Cerebellar nuclear complex (tissue), 1 donor: ENCODE results near the gene NSMCE1.

ENCODE experiments used
- DNase-seq, 2 experiments: peaks; one replicate each; lab custom pipeline; 2025; lab: John Stamatoyannopoulos, UW

NSMCE1 gene

DNA sequence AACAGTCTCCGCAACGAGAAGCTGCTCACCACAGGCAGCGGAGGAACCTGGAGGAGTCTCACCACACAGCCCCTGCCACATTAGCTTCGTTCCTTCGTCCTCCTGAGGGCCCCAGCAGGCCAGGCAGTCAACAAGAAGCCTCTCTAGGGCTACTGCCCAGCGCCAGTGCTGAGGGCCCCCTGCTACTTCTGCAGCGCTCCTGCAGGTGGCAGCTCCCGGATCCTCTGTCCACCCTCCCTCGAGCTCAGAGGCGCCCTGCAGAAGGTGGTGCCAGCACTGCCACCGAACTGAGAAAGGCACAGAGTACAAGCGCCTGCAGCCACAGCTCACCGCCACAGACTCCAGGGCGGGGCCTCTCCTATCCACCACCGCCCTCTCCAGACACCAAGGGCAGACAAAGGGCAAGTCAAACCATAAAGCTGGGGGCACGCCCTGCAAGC, 38.0 kb downstream of the NSMCE1 start:
- DNase-seq, result no peak

DNA sequence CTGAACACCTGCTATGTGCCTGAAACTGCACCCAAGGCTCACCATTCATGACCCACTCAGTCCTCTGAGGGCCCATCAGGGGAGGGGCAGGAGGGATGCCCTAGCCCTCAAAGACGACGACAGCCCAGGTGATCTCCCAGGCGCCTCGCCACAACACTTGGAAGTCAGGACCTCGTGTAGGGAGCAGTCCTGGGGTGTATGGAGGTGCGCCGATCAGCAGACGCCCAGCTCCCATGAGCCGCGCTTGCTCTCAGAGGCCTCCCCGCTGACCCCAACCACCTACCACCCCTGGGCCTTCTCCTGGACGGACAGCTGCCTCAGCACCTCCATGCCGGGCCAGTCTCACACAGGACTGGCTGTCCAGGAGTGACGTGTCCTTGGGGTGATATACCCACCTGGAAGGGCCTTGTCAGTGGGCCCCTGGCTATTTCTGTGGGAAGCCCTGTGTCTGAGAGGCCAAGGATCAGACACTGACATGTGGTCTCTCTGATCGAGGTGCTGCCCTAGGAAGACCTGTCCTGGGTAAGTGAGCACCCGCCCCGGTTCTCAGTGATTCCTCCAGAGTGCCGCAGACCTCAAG, 38.6 kb downstream of the NSMCE1 start:
- DNase-seq, result no peak

- DNase-seq, result no peak
Observed at GRCh38 chr16:27228621-27229501, 39.7 kb downstream of the NSMCE1 start.

DNA sequence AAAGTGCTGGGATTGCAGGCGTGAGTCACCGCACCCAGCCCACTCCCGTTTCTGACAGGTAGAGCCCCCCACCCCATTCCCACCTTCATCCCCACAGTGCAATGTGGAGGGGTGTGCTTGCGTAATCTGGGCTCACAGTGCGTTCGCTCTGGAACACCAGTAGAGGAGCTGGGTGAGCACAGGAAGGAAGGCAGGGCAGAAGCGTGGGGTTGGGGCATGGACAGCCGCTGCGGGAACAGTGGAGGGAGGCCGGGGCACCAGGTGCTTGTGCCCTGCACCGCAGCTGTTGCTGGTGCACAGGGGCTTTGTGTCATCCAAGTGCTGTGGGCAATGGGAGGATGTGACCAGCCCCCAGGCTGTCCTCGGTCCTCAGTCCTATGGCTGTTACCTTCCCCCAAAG, 40.5 kb downstream of the NSMCE1 start:
- no peak for DNase-seq

GRCh38 chr16:27226976-27227705, 41.4 kb downstream of the NSMCE1 start:
- no peak for DNase-seq

- DNase-seq, result no peak
Observed at GRCh38 chr16:27226476-27226875, 42.1 kb downstream of the NSMCE1 start.

GRCh38 chr16:27225536-27226360, 42.8 kb downstream of the NSMCE1 start:
- no peak for DNase-seq

DNA sequence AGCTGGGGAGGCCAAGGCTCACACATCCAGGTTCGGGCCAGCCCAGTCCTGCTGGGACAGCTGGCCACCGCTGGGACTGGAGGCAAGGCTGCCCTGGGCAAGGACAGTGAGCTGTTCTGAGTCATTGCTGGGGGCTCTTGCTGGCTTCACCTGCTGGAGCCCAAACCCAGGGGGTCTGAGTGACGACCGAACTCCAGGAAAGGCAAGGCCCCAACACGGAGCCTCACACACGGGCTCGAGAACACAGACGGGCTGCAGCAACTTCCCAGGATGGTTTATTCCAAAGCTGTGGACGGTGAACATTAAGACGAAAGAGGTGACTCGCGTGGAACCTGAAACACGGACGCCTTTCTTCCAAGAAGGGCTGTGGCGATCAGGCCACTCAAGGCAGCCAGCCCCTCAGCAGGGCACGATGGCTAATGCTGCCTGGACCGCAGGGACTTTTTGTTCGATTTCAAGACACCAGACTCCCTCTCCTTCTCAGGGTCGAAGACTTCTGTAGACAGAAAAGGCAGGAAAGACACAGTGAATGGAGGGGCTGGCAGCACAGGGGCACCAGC, 43.8 kb downstream of the NSMCE1 start:
- DNase-seq, result no peak

- no peak for DNase-seq
Observed at GRCh38 chr16:27224271-27224737, 44.3 kb downstream of the NSMCE1 start.

GRCh38 chr16:27223701-27224100, 44.9 kb downstream of the NSMCE1 start:
- DNase-seq, result no peak

GRCh38 chr16:27223226-27223610, 45.4 kb downstream of the NSMCE1 start:
- DNase-seq, result no peak

DNA sequence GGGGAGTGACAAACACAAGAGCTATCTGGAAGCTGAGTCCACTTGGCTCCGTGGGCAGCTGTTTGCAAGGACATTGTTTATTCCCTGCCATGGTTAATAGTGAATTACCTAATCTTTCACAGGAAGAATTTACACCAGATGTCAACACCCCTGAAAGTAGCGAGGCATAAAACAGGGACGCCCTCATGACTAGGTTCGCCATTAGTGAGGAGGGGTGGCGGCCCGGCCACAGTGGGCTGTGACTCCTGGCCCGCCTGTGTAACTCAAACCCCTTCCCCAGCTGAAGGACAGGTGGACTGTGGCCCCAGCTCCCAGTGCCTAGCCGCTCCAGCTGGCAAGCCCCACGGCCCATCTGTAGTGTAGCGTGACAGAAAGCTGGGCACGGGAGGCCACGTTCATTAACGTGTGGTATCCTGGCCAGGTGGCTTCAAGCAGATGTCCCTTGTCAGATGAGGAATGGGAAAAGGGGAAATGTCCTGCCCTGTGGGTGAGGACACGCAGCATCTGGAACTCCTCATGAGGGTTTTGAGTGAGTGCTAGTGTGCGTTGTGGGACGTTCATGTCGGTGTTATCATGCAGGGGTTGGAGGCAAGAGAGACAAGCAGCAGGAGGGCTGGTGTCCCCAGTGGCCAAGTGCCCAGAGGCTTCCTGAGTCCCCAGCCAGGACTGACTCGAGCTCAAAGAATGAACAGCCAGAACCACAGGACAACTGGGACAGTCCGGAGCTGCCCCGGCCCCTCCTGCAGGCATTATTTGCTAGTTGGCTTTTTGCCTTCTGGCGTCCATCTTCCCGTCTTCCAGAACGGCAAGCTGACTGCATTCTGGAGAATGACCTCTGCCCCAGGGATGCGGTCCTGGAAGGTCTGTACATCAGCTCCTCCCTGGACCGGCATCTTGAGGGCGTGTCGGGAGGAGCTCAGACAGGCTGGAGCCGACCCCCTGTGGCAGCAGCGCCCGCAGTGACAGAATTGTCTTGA, 46.0 kb downstream of the NSMCE1 start:
- DNase-seq, result no peak

- no peak for DNase-seq
Observed at GRCh38 chr16:27221576-27222248, 46.9 kb downstream of the NSMCE1 start.

DNA sequence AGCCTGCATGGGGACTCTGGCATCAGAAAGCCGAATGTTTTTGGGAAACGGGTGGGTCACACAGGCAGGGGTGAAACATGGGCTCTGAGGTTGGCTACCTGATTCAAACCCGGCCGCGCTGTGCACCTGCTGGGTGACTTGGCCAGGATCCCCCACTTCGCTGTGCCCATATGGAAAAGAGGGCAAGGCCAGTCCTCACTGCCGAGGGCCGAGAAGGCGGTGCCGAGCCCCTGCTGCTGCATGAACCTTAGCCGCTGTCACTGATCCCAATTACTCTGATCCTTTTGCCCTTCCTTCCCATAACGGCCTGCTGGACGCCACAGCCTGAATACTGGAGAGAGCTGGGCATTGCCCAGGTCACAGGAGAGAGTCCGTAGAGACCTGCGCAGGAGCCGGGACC, 47.6 kb downstream of the NSMCE1 start:
- DNase-seq, result no peak

- no peak for DNase-seq
Observed at GRCh38 chr16:27220527-27220926, 48.0 kb downstream of the NSMCE1 start.

- no peak for DNase-seq
Observed at GRCh38 chr16:27220120-27220519, 48.5 kb downstream of the NSMCE1 start.

- no peak for DNase-seq
Observed at GRCh38 chr16:27219161-27219560, 49.4 kb downstream of the NSMCE1 start.

DNA sequence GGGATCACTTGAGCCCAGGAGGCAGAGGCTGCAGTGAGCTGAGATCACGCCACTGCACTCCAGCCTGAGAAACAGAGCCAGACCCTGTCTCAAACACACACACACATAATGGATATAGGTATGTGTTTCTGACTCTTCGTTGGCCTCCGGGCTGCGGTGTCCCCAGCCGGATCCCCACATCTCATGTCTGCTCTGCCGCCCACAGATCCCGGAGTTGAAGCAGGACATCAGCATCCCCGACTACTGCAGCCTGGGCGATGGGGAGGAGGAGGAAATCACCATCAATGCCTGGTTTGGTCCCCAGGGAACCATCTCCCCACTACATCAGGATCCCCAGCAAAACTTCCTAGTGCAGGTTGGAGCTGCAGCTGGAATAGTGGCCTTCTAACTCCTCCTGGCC, 49.8 kb downstream of the NSMCE1 start:
- DNase-seq, result no peak

- peak; percentile 84 to 87 for DNase-seq
Observed at GRCh38 chr16:27217256-27217655, 51.3 kb downstream of the NSMCE1 start.
